ENCODE data around the gene PCNX3. TPM values are rescaled to one million over a fixed set of nuclear protein-coding genes. Genes with fewer than 3 reads are reported as not detected.

The PCNX3 gene
- total and polyA plus RNA-seq, 2 donors (not counting 1 experiment from before 2014, with no cell fraction given), result 8.0 to 14.7 TPM

DNA sequence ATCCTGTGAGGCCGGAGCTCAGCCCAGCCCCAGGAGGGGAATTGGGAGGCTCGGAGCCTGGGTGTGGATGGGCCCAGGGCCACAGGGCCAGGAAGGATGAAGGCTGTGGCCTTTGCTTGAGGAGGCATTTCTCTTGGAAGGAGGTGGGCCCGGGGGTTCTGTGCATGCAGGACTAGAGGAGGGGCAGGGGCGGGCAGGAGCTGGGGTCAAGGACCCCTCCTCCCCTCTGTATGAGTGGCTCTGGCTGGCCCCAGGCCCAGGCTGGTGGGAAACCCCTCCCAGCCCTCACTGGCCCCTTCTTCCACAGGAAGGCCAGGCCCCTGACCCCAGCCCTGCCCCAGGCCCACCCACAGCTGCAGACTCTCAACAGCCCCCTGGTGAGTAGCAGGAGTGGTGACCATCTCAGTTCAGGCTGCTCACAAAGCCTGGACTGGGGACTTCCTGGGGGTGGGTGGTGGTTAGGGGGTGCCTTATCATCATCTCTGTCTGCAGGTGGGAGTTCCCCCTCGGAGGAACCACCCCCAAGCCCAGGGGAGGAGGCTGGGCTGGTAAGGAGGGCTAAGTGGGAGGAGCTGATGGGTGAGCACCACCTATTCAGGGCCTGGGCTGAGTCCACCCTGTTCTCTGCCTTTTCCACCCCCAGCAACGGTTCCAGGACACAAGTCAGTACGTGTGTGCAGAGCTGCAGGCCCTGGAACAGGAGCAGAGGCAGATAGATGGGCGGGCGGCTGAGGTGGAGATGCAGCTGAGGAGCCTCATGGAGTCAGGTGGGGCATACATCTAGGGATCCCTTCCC is 25.9 kb upstream of the PCNX3 start:
- Histone ChIP-seq H3K27me3 (ENCODE audit: control insufficient read depth, insufficient read depth, low read length) (no peaks in the 10 kb centered on the region), H3K4me2 (ENCODE audit: extremely low read depth, insufficient read depth, low read length) (no peak overlapping the region), H3K4me3 (replicated peaks in 1 of 4; ENCODE audit: control extremely low read depth in 1 of 4, insufficient read depth in 1 of 4, low read depth in 3 of 4, low read length in 4 of 4) (no peak overlapping the region), H2AFZ (ENCODE audit: low read length) (no peak overlapping the region), H3K27ac (ENCODE audit: insufficient read depth, low read length) (no peak overlapping the region), H3K36me3 (ENCODE audit: control insufficient read depth, insufficient read depth, low read length) (peaks cover 14% of the 10 kb centered on the region), H3K79me2 (ENCODE audit: control insufficient read depth, insufficient read depth, low read length) (no peaks in the 10 kb centered on the region), H3K4me1 (ENCODE audit: control insufficient read depth, extremely low read depth, insufficient read depth, low read length) (peaks cover 8% of the 10 kb centered on the region), H4K20me1 (ENCODE audit: control insufficient read depth, extremely low read depth, insufficient read depth, low read length) (no peaks in the 10 kb centered on the region), H3K9me3 (ENCODE audit: control insufficient read depth, insufficient read depth, low read depth, low read length) (no peaks in the 10 kb centered on the region), H3K9ac (ENCODE audit: insufficient read depth, low read length) (no peak overlapping the region)
- DNase-seq (ENCODE audit: low read depth in 2 of 2), result no peak
- TF ChIP-seq, protein P1, sequence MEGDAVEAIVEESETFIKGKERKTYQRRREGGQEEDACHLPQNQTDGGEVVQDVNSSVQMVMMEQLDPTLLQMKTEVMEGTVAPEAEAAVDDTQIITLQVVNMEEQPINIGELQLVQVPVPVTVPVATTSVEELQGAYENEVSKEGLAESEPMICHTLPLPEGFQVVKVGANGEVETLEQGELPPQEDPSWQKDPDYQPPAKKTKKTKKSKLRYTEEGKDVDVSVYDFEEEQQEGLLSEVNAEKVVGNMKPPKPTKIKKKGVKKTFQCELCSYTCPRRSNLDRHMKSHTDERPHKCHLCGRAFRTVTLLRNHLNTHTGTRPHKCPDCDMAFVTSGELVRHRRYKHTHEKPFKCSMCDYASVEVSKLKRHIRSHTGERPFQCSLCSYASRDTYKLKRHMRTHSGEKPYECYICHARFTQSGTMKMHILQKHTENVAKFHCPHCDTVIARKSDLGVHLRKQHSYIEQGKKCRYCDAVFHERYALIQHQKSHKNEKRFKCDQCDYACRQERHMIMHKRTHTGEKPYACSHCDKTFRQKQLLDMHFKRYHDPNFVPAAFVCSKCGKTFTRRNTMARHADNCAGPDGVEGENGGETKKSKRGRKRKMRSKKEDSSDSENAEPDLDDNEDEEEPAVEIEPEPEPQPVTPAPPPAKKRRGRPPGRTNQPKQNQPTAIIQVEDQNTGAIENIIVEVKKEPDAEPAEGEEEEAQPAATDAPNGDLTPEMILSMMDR (conservative IDR thresholded peaks at IDR 0.05 in 1 of 2, IDR thresholded peaks at IDR 0.05 in 1 of 2; ENCODE audit: low read depth in 1 of 2, low read length in 2 of 2), result no peak
- TF ChIP-seq EZH2 (IDR thresholded peaks at IDR 0.05; ENCODE audit: low read length, missing control alignments), result no peak

DNA sequence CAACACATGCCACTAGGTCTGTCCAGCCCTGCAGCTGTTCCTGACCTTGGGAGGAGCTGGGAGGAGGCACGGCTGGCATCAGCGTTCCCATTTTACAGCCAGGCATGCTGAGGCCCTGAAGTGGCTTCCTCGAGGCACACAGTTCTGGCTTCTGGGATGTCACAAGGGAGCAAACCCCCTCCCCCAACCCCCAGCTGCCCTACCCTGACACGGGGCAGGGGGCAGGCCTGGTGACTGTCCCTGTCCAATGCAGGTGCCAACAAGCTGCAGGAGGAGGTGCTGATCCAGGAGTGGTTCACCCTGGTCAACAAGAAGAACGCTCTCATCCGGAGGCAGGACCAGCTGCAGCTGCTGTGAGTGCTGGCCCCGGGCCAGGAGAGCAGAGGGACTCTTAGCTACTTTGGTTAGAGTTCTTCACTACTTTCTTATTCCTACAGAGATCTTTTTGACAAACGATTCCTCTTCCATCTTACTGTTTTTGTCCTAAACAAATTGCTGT is 25.3 kb upstream of the PCNX3 start:
- H3K79me2 ChIP-seq (ENCODE audit: control insufficient read depth, insufficient read depth, low read length), result no peaks in the 10 kb centered on the region
- H3K27me3 ChIP-seq (ENCODE audit: control insufficient read depth, insufficient read depth, low read length), result no peaks in the 10 kb centered on the region
- no peak overlapping the region for H3K4me3 ChIP-seq (replicated peaks in 1 of 4; ENCODE audit: control extremely low read depth in 1 of 4, insufficient read depth in 1 of 4, low read depth in 3 of 4, low read length in 4 of 4)
- H3K27ac ChIP-seq (ENCODE audit: insufficient read depth, low read length), result no peak overlapping the region
- no peaks in the 10 kb centered on the region for H4K20me1 ChIP-seq (ENCODE audit: control insufficient read depth, extremely low read depth, insufficient read depth, low read length)
- peaks cover 8% of the 10 kb centered on the region for H3K4me1 ChIP-seq (ENCODE audit: control insufficient read depth, extremely low read depth, insufficient read depth, low read length)
- TF ChIP-seq, protein P1 (conservative IDR thresholded peaks at IDR 0.05 in 1 of 2, IDR thresholded peaks at IDR 0.05 in 1 of 2; ENCODE audit: low read depth in 1 of 2, low read length in 2 of 2), result no peak
- TF ChIP-seq EZH2 (IDR thresholded peaks at IDR 0.05; ENCODE audit: low read length, missing control alignments), result no peak
- DNase-seq (ENCODE audit: low read depth in 2 of 2), result peak in 1 of 2 donors; percentile 57
- H3K36me3 ChIP-seq (ENCODE audit: control insufficient read depth, insufficient read depth, low read length), result peaks cover 14% of the 10 kb centered on the region
- no peaks in the 10 kb centered on the region for H3K9me3 ChIP-seq (ENCODE audit: control insufficient read depth, insufficient read depth, low read depth, low read length)
- H2AFZ ChIP-seq (ENCODE audit: low read length), result no peak overlapping the region
- no peak overlapping the region for H3K9ac ChIP-seq (ENCODE audit: insufficient read depth, low read length)
- no peak overlapping the region for H3K4me2 ChIP-seq (ENCODE audit: extremely low read depth, insufficient read depth, low read length)

DNA sequence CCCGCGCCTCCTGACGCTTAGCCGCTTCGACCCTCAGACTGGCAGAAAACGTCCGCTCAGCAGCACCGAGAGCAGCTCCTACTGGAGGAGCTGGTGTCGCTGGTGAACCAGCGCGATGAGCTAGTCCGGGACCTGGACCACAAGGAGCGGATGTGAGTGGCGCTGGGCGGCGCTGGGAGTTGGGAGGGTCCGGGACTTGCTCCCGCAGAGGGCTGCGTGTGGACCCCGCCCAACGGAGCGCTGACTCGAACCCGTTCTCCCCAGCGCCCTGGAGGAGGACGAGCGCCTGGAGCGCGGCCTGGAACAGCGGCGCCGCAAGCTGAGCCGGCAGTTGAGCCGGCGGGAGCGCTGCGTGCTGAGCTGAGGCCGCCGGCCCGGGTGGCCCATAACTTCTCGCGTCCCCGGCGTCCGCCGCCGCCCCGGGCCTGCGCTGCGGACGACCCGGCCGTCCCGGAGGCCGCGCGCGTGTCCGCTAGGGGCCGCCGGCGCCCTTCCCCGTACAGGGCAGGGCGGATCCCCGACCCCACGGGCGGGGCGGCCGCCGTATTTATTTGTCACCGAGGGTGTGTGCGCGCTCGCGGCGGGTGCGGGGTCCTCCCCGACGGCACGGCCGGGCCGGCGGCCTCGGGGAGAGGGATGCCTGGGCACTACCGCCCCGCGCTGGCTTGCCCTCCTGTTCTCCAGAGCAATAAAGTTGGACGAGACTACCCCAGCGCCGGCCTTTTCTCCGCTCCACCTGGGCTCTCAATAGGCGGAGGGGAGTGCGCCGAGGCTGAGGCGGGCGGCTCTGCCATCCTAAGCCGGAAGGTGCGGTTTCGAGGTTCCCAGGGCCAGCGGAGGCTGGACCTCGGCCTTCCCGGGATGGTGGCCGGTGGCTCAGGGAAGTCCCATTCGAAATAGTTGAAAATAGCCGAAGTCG is 23.4 kb upstream of the PCNX3 start:
- Histone ChIP-seq H3K79me2 (ENCODE audit: control insufficient read depth, insufficient read depth, low read length) (no peaks in the 10 kb centered on the region), H3K27ac (ENCODE audit: insufficient read depth, low read length) (no peak overlapping the region), H3K36me3 (ENCODE audit: control insufficient read depth, insufficient read depth, low read length) (peaks cover 14% of the 10 kb centered on the region), H2AFZ (ENCODE audit: low read length) (no peak overlapping the region), H4K20me1 (ENCODE audit: control insufficient read depth, extremely low read depth, insufficient read depth, low read length) (no peaks in the 10 kb centered on the region), H3K9me3 (ENCODE audit: control insufficient read depth, insufficient read depth, low read depth, low read length) (no peaks in the 10 kb centered on the region), H3K4me3 (replicated peaks in 1 of 4; ENCODE audit: control extremely low read depth in 1 of 4, insufficient read depth in 1 of 4, low read depth in 3 of 4, low read length in 4 of 4) (no peak overlapping the region), H3K4me1 (ENCODE audit: control insufficient read depth, extremely low read depth, insufficient read depth, low read length) (peaks cover 6% of the 10 kb centered on the region), H3K4me2 (ENCODE audit: extremely low read depth, insufficient read depth, low read length) (no peak overlapping the region), H3K9ac (ENCODE audit: insufficient read depth, low read length) (no peak overlapping the region), H3K27me3 (ENCODE audit: control insufficient read depth, insufficient read depth, low read length) (no peaks in the 10 kb centered on the region)
- no peak for TF ChIP-seq EZH2 (IDR thresholded peaks at IDR 0.05; ENCODE audit: low read length, missing control alignments)
- TF ChIP-seq, protein P1 (conservative IDR thresholded peaks at IDR 0.05 in 1 of 2, IDR thresholded peaks at IDR 0.05 in 1 of 2; ENCODE audit: low read depth in 1 of 2, low read length in 2 of 2), result no peak
- DNase-seq (ENCODE audit: low read depth in 2 of 2), result peak; percentile 53 to 84
